NCI-H1417 (cell line): ENCODE measurements around the gene RARA.
A peak's percentile ranks its signal among the peaks of the same experiment; 100 is the strongest.
"Not testable (repeated sequence)": the region's sequence is repeated elsewhere in the genome, so short reads cannot be mapped to it uniquely, and the experiment has no call there.

ENCODE experiments used
- DNase-seq, 3 experiments: peaks; one replicate each; lab custom pipeline; 2025; lab: John Stamatoyannopoulos, UW

Gene RARA

DNA sequence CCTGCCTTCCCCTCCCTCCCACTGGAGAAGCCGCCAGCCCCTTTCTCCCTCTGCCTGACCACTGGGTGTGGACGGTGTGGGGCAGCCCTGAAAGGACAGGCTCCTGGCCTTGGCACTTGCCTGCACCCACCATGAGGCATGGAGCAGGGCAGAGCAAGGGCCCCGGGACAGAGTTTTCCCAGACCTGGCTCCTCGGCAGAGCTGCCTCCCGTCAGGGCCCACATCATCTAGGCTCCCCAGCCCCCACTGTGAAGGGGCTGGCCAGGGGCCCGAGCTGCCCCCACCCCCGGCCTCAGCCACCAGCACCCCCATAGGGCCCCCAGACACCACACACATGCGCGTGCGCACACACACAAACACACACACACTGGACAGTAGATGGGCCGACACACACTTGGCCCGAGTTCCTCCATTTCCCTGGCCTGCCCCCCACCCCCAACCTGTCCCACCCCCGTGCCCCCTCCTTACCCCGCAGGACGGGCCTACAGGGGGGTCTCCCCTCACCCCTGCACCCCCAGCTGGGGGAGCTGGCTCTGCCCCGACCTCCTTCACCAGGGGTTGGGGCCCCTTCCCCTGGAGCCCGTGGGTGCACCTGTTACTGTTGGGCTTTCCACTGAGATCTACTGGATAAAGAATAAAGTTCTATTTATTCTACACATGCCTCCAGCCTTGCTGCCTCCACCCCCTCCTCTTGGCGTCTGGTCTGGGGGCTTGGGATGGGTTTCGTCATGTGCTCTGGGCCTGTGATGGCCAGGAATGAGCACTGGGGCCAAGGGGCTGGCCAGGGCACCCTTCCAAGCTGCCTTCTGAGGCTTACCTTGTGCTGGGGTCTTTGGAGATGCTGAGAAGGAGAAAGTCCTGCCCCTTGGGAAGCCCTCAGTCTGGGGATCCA is 48.3 kb downstream of the RARA start:
- no peak for DNase-seq

DNA sequence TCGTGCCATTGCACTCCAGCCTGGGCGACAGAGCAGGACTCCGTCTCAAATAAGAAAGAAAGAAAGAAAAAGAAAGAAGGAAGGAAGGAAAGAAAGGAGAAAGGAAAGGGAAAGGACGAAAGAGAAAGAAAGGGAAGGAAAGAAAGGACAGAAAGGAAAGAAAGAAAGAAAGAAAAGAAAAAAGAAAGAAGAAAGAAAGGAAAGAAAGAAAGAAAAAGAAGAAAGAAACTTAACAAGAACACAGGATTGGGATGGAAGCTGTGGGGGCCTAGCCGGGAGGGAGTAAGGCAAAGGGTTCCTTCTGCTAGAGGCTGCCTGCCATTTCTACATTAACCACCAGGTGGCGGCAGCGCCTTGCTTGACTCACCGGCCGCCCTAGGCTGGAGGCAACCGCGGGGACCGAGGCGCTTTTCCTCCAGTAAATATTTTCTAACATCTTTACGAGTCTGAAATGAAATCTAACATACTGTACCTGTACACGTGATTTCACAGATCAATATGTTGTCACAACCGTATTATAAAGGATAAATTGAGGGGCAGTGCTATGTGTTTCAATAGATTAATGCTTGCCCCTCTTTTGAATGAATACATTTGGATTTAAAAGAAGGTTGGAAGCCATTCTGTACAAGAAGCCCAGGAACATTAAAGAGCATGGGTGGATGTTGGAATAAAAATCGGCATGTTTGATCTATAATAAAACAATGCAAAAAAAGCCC is 49.5 kb downstream of the RARA start:
- peak; percentile 75 to 90 (median 84) for DNase-seq

DNA sequence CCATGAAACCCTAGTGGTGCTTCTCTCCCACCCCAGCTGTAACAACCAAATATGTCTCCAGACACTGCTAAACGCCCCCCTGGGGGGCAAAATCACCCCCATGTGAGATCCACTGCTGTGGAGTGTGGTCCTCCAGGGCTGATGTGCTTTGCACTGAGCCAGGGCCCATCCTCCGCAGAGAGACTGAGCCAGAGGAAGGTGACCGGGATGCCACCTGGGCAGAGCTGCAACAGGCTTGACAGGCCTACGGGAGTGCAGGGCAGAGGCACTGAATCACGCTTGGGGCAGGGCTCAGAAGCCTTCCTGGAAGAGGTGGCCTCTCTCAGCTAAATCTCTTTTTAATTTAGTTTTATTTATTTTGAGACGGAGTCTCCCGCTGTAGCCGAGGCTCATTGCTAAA is 51.1 kb downstream of the RARA start:
- DNase-seq, result no peak

DNA sequence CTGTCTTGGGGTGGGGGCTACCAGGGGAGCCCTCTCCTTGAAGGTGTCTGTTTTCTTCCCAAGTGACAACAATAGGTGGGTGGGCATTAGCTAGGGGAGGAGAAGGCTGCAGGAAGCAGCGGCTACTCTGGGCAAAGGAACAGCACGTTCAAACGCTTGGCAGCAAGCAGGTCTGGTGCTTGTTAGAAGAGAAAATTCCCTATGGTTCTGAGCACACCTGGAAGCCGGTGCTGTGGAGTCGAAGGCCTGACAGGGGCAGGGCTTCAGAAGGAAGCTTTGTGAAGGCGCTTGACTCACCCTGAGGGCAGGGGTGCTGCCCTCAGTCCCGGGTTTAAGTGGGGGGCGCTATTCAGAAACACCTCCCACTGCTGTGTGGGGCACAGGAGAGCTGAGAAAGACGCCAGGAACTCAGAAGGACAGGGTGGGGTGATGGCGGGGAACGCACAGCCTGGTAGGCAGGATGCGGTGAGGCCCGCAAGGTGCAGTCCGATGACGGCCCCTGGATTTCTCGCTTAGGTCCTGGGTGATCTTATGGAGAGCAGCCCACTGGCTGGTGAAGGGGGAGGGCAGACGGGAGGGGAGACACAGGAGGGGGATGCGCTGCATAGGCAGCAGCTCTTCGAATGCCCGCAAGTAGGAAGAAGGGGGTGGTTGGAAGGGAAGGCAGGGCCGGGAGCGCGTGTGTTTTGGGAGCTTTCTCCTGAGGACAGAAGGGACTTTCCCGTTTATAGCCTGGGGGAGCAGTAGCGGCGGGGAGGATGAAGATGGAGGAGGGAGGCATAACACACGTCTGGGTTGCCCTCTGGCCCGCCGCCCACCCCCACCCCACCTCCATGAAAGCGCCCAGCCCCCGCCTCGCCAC is 52.3 kb downstream of the RARA start:
- no peak for DNase-seq

DNA sequence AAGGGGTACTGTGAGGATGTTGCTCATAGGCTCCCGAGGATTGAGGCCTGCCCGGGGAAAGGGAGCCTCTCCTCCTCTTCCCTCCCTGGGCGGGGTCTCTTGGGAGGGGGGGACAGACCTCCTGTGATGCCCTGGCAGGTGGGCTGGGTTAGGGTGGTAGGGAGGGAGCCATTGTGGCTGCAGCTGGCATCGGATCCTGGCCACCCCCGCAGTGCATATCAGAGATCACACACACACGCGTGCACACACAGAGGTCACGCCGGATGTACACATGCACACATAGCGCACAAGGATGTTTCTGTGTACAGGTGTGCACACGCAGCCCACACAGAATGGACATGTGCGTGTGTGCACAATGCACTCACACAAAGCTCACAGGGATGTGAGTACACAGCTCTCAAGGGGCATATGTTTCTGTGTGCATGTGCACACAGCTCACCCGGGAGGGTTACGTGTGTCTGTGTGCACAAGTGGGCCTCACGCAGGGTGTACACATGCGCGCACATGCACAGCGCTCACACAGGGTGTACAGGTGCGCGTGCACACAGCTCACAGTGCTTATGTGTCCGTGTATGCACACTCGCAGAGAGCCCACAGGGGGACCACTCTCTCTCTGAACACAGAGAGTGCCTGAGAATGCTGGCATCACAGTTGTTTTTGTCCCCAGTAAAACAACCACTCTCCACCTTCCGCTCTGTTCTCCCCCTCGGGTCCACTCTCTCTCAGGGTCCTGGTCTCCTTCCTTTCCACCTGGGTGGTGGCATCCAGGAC is 53.1 kb downstream of the RARA start:
- DNase-seq, result no peak

DNA sequence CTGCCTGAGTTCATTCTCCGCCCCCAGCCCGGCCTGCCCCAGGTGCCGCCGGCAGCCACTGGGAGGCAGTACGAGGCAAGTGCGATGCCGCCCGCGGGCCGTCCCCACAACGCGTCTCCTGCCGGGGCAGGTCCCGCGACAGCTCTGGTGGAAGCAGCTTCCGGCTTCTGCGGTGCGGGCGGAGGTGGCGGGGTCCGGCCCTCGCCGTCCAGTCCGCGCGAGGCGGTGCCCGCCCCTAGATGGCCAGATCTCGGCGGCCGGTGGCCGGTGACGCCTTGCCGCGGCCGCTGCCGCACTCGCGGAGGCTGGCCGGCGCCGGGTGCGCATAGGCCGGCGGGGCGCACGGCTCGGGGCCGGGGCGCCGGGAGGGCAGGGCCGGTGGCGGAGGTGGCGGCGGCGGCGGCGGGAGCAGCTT is 53.7 kb downstream of the RARA start:
- peak; percentile 49 to 69 (median 66) for DNase-seq

DNA sequence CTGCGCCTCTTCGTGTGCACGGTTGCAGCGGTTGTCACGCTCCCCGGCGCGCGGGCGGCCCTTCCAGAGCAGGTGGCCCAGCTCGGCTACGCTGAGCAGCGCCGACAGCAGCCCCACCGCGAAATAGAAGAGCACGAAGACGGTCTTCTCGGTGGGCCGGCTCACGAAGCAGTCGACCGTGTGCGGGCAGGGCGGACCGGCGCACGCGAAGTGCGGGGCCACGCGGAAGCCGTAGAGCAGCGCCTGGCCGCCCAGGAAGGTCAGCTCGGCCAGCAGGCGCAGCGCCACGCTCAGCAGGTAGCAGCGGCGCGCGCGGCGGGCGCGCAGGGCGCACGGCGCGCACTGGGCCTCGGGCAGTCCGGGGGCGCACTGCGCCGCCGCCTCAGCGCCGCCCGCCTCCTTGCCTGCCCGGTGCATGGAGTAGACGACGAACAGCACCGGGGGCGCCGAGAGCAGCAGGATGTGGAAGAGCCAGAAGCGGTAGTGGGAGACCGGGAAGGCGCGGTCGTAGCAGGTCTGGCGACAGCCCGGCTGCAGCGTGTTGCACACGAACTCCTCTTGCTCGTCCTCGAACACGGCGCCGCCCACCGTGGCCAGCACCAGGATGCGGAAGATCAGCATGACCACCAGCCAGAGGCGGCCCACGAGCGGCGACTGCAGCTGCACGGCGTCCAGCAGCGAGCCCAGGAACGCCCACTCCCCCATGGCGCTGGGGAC is 54.3 kb downstream of the RARA start:
- peak; percentile 16 to 76 (median 68) for DNase-seq

DNA sequence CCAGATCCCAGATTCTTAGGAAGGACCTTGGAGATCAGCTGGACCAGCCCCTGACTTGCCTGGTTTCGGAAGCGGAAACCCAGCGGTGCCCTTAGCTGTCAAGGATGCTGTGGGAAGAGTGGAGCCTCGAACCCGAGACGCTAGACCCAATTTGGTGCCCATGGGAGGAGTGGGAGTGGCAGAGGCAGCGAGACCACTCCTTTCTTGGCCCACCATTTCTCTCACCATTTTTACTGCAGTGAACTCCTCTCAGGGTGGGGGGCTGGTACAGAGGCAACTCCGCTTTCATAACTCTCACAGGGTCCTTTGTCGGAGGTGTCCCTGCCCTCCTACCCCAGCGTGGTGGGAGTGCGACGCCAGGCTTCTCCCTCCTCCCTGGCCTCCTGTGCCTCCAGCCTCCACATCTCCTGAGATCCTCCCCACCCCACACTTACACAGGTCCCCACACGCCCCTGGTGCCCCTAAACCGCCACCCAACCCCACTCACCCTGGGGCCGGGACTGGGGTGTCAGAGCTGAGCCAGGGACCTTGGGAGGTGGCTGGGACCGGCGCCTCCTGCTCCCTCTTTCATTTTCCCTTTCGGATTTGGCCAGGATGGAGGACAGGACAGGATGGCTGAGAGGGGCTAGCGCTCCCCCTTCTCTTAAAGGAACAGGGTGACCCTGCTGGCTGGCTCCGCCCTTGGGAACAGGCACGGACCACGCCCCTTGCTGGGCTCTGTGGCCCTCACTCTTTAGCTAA is 55.3 kb downstream of the RARA start, which contains the start of gene GJD3:
TSS of gene GJD3 (minus strand) at position 617 of the 741 bp plus-strand sequence. CDS start 922 bp downstream, outside the sequence.
- DNase-seq, result no peak

DNA sequence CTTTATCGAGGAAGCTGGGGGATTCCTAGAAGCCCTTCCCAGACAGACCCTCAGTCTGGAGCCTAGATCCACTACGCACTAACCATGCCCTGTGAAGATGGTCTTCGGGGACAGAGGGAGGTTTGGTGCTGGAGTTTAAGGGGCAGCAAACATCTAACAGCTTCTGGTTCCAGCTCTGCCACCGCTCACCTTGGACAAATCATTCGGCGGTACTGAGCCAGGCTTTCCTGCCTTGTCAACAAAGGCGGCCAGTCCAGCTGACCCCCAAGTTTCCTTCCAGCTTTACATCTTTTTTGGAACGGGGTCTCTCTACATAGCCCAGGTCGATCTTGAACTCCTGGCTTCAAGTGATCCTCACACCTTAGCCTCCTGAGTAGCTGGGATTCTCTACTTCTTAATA is 55.9 kb downstream of the RARA start:
- DNase-seq, result no peak

DNA sequence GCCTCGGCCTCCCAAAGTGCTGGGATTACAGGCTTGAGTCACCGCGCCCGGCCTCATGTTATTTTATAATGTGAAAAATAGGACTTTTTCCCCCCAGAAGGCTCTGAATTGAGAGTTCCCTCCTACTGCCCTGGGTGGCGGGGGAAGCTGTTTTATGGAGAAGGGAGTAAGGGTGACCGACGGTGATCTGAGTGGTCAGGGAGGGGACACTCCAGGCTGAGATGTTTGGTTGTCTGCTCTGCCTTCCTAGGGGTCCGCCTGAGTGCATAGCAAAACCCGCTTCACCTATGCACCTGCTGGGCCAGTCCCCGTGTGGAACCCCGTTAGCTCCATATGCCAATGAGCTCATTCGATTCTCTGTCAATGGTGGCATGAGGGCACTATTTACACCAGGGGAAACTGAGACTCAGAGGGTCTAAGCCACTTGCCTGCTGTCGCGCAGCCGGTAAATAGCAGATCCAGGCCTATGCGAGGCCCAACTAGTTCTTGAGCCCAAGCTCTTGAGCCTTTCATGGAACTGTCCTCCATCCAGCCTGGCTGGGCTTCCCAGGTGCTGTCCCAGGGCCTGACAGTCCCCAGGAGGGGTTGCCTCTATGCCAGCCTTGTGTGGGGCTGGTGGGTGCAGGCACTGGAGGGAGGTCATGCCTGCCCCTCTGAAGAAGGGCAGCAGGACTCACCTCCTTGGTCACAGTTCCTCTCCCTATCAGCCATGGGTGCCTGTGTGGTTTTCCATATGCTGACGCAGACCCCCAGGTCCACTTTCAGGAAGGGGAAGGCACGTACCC is 57.3 kb downstream of the RARA start:
- DNase-seq, result no peak

DNA sequence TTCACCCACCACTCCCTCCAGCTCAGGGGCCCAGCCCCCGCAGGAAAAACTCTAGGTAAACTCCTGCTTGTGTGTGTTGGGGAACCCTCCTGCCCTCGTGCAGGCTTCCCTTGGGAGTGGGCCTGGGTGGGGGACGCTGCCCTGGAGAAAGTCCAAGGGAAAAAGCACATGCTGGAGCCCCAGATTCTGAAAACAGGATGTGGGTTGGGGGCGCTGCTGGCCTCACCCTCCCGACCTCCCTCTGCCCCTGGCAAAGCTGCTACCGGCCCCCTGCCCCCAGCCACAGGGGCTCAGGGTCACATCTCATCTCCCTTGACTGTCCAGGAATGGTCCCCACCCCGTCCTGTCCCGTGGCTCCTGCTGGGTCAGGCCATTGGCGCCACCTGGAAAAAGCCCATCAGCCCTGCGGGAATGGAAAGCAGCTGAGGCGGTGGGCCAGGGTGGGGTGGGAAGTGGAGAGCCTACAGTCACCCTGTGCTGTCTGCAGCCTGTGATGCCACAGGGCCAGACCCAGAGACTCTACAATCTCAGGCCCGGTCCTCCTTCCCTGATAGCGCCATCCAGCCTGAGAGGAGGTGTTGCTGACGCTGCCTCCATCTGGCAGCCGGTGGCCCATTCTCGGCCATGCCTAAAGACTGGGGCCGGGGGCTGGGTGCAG is 58.0 kb downstream of the RARA start:
- no peak for DNase-seq

DNA sequence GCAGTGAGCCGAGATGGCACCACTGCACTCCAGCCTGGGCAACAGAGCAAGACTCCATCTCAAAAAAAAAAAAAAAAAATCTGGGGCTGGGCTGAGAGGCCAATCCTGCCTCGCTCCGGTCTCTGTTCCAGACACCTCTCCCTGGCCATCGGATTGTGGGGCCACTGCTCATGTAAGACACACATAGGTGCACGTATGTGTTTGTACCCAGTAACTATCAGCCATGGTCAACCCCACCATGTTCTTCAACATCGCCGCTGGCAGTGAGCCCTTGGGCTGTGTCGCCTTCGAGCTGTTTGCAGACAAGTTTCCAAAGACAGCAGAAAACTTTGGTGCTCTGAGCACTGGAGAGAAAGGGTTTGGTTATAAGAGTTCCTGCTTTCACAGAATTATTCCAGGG is 58.7 kb downstream of the RARA start:
- not testable (repeated sequence) for DNase-seq

DNA sequence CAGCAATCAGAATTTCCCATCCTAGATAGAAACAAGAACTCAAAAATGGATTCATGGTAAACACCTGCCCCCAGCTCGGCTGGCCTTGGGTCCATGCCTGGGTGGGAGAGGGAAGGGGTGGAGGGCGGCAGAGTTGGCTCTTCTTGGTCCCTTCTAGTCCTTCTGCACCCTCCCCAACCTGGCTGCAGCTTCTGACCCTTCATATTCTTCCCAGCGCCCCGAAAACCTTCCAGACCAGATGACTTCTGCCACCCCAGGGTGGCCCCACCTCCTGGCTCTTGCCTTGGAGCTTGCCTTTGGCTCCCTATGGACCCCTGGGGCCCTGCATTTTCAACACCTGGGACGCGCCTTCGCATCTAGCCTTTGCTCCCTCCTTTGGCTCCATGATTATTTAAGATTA is 60.9 kb downstream of the RARA start:
- DNase-seq, result no peak

DNA sequence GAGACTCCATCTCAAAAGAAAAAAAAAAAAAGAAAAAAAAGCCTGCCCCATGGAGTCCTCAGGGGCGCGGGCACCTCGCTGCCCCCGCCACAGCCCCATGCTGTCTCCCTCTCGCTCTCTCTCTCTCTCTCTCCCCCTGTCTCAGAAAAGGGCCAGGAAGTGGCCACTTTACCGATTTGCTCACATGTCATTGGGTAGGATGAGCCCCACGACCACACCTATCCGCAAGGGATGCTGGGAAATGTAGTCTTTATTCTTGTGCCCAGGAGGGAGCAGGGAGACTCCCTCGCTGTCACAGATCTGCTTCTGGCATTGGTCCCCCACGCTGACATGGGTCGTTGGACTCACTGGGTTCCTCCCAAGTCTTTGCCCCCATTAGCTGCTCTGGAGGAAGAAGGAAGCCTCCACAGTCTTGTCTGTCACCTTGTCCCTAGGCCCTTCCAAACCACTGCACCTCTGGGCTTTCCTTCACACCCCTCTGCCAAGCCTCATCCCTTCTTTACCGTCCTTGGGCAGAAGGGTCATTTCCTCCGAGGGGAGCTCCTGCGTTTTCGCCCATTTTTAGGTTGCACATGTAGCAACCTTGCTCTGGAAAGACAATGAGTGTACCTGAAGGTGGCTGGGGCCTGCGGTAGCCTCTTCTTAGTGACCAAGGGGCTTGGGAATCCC is 62.4 kb downstream of the RARA start:
- DNase-seq, result peak in 1 of 3 experiments; percentile 19

DNA sequence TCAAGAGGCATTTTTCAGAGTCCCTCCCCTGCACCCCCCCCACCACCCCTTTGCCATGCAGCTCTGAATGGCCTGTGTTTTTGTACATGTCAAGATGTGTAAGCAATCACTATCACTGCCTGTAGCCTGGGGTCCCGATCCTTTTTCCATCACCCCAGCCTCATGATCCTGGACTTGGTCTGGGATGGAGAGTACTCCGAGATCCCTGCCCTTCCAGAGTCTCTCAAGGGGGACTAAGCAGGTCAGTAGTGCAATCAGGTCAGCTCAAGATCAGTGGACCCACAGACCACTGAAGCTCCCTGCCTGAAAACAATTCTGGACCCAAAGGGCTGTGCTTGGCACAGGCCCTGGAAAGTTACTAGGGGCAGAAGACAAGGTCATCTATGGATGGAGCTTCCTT is 63.1 kb downstream of the RARA start:
- DNase-seq, result no peak

DNA sequence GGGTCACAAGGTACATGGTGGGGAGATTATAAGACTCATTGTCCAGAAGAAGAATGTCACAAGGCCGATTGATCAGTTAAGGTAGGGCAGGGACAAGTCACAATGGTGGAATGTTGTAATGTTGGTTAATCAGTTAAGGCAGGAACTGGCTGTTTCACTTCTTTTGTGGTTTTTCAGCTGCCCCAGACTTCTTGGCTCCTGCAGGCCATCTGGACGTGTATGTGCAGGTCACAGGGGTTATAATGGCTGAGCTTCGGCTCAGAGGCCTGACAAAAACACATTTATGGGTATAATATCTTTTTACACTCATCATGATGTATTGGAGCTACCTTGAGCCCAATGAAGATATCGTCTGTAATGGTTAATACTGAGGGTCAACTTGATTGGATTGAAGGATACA is 63.7 kb downstream of the RARA start:
- DNase-seq, result not testable (repeated sequence)

DNA sequence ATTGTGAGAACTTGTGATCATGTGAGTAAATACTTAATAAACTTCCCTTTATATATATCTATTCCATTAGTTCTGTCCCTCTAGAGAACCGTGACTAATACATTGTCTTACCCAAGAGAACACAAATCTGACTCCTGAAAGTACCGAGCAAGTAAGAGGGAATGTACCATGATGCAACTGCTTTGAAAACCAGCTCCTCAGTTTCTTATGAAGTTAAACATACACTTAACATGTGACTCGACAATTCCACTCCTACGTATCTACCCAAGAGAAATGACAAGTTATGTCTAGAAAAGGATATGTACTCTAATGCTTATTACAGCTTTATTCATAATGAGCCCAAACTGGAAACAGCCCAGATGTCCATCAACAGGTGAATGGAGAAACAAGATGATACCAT is 64.3 kb downstream of the RARA start:
- no peak for DNase-seq

DNA sequence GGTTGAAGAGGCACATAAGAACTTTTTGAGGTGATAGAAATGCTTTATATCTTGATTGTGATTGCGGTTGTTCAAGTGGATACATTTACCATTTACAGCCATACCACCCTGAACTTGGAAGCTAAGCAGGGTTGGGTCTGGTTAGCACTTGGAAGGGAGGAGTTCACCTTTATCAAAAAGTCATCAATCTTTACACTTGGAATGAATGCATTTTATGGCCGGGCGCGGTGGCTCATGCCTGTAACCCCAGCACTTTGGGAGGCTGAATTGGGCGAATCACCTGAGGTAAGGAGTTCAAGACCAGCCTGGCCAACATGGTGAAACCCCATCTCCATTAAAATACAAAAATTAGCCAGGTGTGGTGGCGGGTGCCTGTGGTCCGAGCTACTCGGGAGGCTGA is 65.0 kb downstream of the RARA start:
- DNase-seq, result no peak
